ENCODE results near the gene MED8. TPM values are rescaled to one million over a fixed set of nuclear protein-coding genes. Genes with fewer than 3 reads are reported as not detected.
A peak's percentile ranks its signal among the peaks of the same experiment; 100 is the strongest.

The MED8 gene
- total and polyA plus RNA-seq, 2 of the 13 experiments (the other 11 are each of a cell fraction or from before 2014, with no cell fraction given): 16.9 to 77.4 TPM

DNA sequence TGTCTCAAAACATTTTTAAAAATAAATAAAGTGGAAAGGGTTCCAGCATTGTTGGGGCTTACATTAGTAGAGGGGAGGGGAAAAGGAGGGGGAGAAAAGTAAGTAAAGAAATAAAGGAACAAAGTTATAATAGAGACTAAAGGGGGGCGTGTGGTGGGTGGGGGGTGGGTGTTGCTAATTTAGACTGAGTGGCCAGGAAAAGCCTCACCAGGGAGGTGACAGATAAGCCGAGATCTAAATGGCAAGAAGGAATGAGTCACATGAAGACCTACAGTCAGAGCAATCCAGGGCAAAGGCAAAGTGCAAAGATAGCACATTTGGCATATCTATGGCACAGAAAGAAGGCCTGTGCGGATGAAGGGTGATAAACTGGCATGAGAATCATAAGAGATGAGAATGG lies 44.5 kb downstream of the MED8 start:
- Histone ChIP-seq H4K20me1 (ENCODE audit: insufficient read depth, low read length) (no peaks in the 10 kb centered on the region), H3K79me2 (ENCODE audit: insufficient read depth, low read length) (no peaks in the 10 kb centered on the region), H3K4me3 (replicated peaks in 1 of 3; ENCODE audit: insufficient read depth in 1 of 3, low read depth in 2 of 3, low read length in 3 of 3) (no peak overlapping the region), H2AFZ (ENCODE audit: low read length) (no peak overlapping the region), H3K27ac (ENCODE audit: extremely low read length, insufficient read depth, low read length) (no peak overlapping the region), H3K36me3 (replicated peaks in 1 of 2; ENCODE audit: control insufficient read depth in 1 of 2, insufficient read depth in 2 of 2, low read length in 2 of 2) (no peaks in the 10 kb centered on the region), H3K9ac (ENCODE audit: insufficient read depth, low read depth, low read length) (no peak overlapping the region), H3K27me3 (ENCODE audit: control insufficient read depth in 1 of 2, insufficient read depth in 2 of 2, low read length in 2 of 2) (no peaks in the 10 kb centered on the region; a peak in 1 of 5 replicates), H3K4me2 (ENCODE audit: low read depth, low read length) (no peak overlapping the region), H3K9me3 (ENCODE audit: low read length) (no peaks in the 10 kb centered on the region), H3K4me1 (ENCODE audit: insufficient read depth, low read length) (peaks cover 57% of the 10 kb centered on the region)
- CTCF ChIA-PET (ENCODE audit: low intra/inter-chr PET ratio, low total read pairs): no interaction called here
- intact Hi-C loops (cut with micrococcal nuclease; ENCODE audit: unreplicated experiment): loop anchor here (5.0 kb wide), 1 partner anchor 108 kb away; no protein-coding TSS in a partner anchor
- POLR2A ChIA-PET: no interaction called here
- FAIRE-seq (no peak), ATAC-seq (no peak), DNase-seq (ENCODE audit: low spot score) (no peak)
- in situ Hi-C loops (cut with HindIII; ENCODE audit: extremely low pct_ligation_motif_present, low pct_unique_long_range_greater_than_20kb): no loop called here
- 0 out of 2 replicates have a peak, but pooled peaks have one; percentile 32 for TF ChIP-seq PPARG (CRISPR knock-in tag; conservative IDR thresholded peaks at IDR 0.05)
- TF ChIP-seq HOXA5 (CRISPR knock-in tag; IDR thresholded peaks at IDR 0.05): no peak
- no peak for TF ChIP-seq ZSCAN30 (CRISPR knock-in tag; IDR thresholded peaks at IDR 0.05)
- TF ChIP-seq MAFF (IDR thresholded peaks at IDR 0.05; ENCODE audit: low read depth, low read length): peak; percentile 48
- TF ChIP-seq ZMYM2 (CRISPR knock-in tag; IDR thresholded peaks at IDR 0.05): no peak
- TF ChIP-seq ETV6 (CRISPR knock-in tag; conservative IDR thresholded peaks at IDR 0.05): no peak
- no peak for TF ChIP-seq ZNF484 (CRISPR knock-in tag; IDR thresholded peaks at IDR 0.05; ENCODE audit: borderline replicate concordance, low read depth)
- TF ChIP-seq TCF12 (IDR thresholded peaks at IDR 0.05): no peak
- no peak for TF ChIP-seq TCF12 (CRISPR knock-in tag; IDR thresholded peaks at IDR 0.05)
- TF ChIP-seq HDAC6 (IDR thresholded peaks at IDR 0.05; ENCODE audit: low read depth, low read length): no peak
- TF ChIP-seq ZNF432 (CRISPR knock-in tag; IDR thresholded peaks at IDR 0.05; ENCODE audit: borderline replicate concordance): no peak
- no peak for TF ChIP-seq ELK4 (CRISPR knock-in tag; IDR thresholded peaks at IDR 0.05; ENCODE audit: borderline replicate concordance)
- no peak for TF ChIP-seq ZNF569 (CRISPR knock-in tag; IDR thresholded peaks at IDR 0.05; ENCODE audit: borderline replicate concordance)
- no peak for TF ChIP-seq ZSCAN12 (CRISPR knock-in tag; IDR thresholded peaks at IDR 0.05)
- peak; percentile 54 to 74; a peak in 3 of 4 replicates for TF ChIP-seq MAFK (conservative IDR thresholded peaks at IDR 0.05 in 1 of 2, IDR thresholded peaks at IDR 0.05 in 1 of 2; ENCODE audit: low read length in 2 of 2)
- TF ChIP-seq FOSL2 (CRISPR knock-in tag; IDR thresholded peaks at IDR 0.05): 0 out of 2 replicates have a peak, but pooled peaks have one; percentile 14
- no TSS peak for BruUV-seq (replicated peaks)
- WGBS (ENCODE audit: low lambda C conversion rate): 38% methylated on average over 3 of the region's 3 CpGs

Measured in HepG2 (cell line).